Measurements from ENCODE around the gene KRTAP20-4.

KRTAP20-4 gene

GRCh38 chr21:30620522-30620921 is at the start of gene KRTAP20-4:
TSS of gene KRTAP20-4 (plus strand) at chr21:30620627.
- DNase-seq (ENCODE audit: low read depth in 2 of 2) = no peak

GRCh38 chr21:30577766-30578165 is 42.7 kb upstream of the KRTAP20-4 start:
- DNase-seq (ENCODE audit: low read depth in 2 of 2) = no peak

- no peak for DNase-seq (ENCODE audit: low read depth in 2 of 2)
These were observed 41.1 kb upstream of the KRTAP20-4 start for GRCh38 chr21:30579346-30579745.

- DNase-seq (ENCODE audit: low read depth in 2 of 2) = no peak
These were observed 40.3 kb upstream of the KRTAP20-4 start for GRCh38 chr21:30580132-30580531.

- DNase-seq (ENCODE audit: low read depth in 2 of 2) = no peak
These were observed 37.6 kb upstream of the KRTAP20-4 start for GRCh38 chr21:30582870-30583269.

GRCh38 chr21:30590297-30590696 is 30.1 kb upstream of the KRTAP20-4 start, which contains the start of gene KRTAP22-2:
TSS of gene KRTAP22-2 (minus strand) at chr21:30590397.
- DNase-seq (ENCODE audit: low read depth in 2 of 2) = no peak

- no peak for DNase-seq (ENCODE audit: low read depth in 2 of 2)
These were observed 28.3 kb upstream of the KRTAP20-4 start, which contains the start of gene KRTAP6-3 for GRCh38 chr21:30592140-30592539. TSS of gene KRTAP6-3 (plus strand) at chr21:30592440. CDS start at chr21:30592446, 6 bp downstream.

GRCh38 chr21:30598802-30599201 is 21.6 kb upstream of the KRTAP20-4 start, which contains the start of gene KRTAP6-2:
TSS of gene KRTAP6-2 (minus strand) at chr21:30598902. CDS start at chr21:30598874, 28 bp downstream.
- DNase-seq (ENCODE audit: low read depth in 2 of 2) = no peak

GRCh38 chr21:30600787-30601186 is 19.6 kb upstream of the KRTAP20-4 start, which contains the start of gene KRTAP22-1:
TSS of gene KRTAP22-1 (plus strand) at chr21:30601087.
- no peak for DNase-seq (ENCODE audit: low read depth in 2 of 2)

- DNase-seq (ENCODE audit: low read depth in 2 of 2) = no peak
These were observed 14.5 kb upstream of the KRTAP20-4 start for GRCh38 chr21:30605968-30606367.

- no peak for DNase-seq (ENCODE audit: low read depth in 2 of 2)
These were observed 8.3 kb upstream of the KRTAP20-4 start for GRCh38 chr21:30612132-30612531.

- DNase-seq (ENCODE audit: low read depth in 2 of 2) = no peak
These were observed 6.6 kb upstream of the KRTAP20-4 start, which contains the start of gene KRTAP6-1 for GRCh38 chr21:30613836-30614235. TSS of gene KRTAP6-1 (minus strand) at chr21:30613930. CDS start at chr21:30613904, 26 bp downstream.

- no peak for DNase-seq (ENCODE audit: low read depth in 2 of 2)
These were observed 5.2 kb upstream of the KRTAP20-4 start for GRCh38 chr21:30615199-30615598.

- no peak for DNase-seq (ENCODE audit: low read depth in 2 of 2)
These were observed 4.3 kb upstream of the KRTAP20-4 start, which contains the start of gene KRTAP20-1 for GRCh38 chr21:30616125-30616524. TSS of gene KRTAP20-1 (plus strand) at chr21:30616425. CDS start at chr21:30616455, 30 bp downstream.

- no peak for DNase-seq (ENCODE audit: low read depth in 2 of 2)
These were observed 347 bp upstream of the KRTAP20-4 start for GRCh38 chr21:30620080-30620479.

- no peak for DNase-seq (ENCODE audit: low read depth in 2 of 2)
These were observed 2.9 kb downstream of the KRTAP20-4 start for GRCh38 chr21:30623362-30623761.

GRCh38 chr21:30625449-30626165 is 5.2 kb downstream of the KRTAP20-4 start:
- no peak for DNase-seq (ENCODE audit: low read depth in 2 of 2)

- DNase-seq (ENCODE audit: low read depth in 2 of 2) = no peak
These were observed 7.7 kb downstream of the KRTAP20-4 start for GRCh38 chr21:30628109-30628508.

- no peak for DNase-seq (ENCODE audit: low read depth in 2 of 2)
These were observed 8.8 kb downstream of the KRTAP20-4 start for GRCh38 chr21:30629200-30629599.

GRCh38 chr21:30634906-30635305 is 14.5 kb downstream of the KRTAP20-4 start, which contains the start of gene KRTAP20-2:
TSS of gene KRTAP20-2 (plus strand) at chr21:30635206. CDS start at chr21:30635264, 58 bp downstream.
- no peak for DNase-seq (ENCODE audit: low read depth in 2 of 2)

GRCh38 chr21:30638686-30639085 is 18.3 kb downstream of the KRTAP20-4 start:
- no peak for DNase-seq (ENCODE audit: low read depth in 2 of 2)

GRCh38 chr21:30642564-30642963 is 22.1 kb downstream of the KRTAP20-4 start, which contains the start of gene KRTAP20-3:
TSS of gene KRTAP20-3 (plus strand) at chr21:30642864.
- no peak for DNase-seq (ENCODE audit: low read depth in 2 of 2)

GRCh38 chr21:30646904-30647414 is 26.5 kb downstream of the KRTAP20-4 start:
- DNase-seq (ENCODE audit: low read depth in 2 of 2) = no peak
